Gastrocnemius medialis (tissue), 4 donors: ENCODE data around the gene MEIS2.

Source experiments
- CTCF ChIP-seq, 5 experiments: fragments of 450-650 bp in 3 of 5; fragments of 200-600 bp in 2 of 5; sonication (generic) in 2 of 5; IDR thresholded peaks in 4 of 5; conservative IDR thresholded peaks in 1 of 5; 1 replicate in 4 of 5; 2 replicates in 1 of 5; pipeline ENCODE4 v1.5.1; 2016 to 2019; ENCODE audit warnings: antibody characterized with exemption in 5 of 5, mild to moderate bottlenecking in 3 of 5, moderate library complexity in 3 of 5
- POLR2A ChIP-seq, 2 donors: fragments of 450-650 bp; IDR thresholded peaks; one replicate each; pipeline ENCODE4 v1.6.1; 2017; ENCODE audit warnings: antibody characterized with exemption in 2 of 2, mild to moderate bottlenecking in 2 of 2, moderate library complexity in 2 of 2

GRCh38 chr15:37002041-37002672 is 98.2 kb downstream of the MEIS2 start:
- TF ChIP-seq POLR2A (IDR thresholded peaks at IDR 0.05): no peak
- TF ChIP-seq CTCF (IDR thresholded peaks at IDR 0.05 in 4 of 5, conservative IDR thresholded peaks at IDR 0.05 in 1 of 5): no peak
